ENCODE results near the gene ADRA2C. TPM values are rescaled to one million over a fixed set of nuclear protein-coding genes. Genes with fewer than 3 reads are reported as not detected.

Gene ADRA2C
- polyA plus RNA-seq, 1 of the 3 experiments (the other 2 are of a cell fraction) = 0.15 TPM

GRCh38 chr4:3801521-3801920, 35.3 kb downstream of the ADRA2C start:
- no peak overlapping the region for H2AFZ ChIP-seq (ENCODE audit: low read depth)
- H3K27me3 ChIP-seq (ENCODE audit: insufficient read depth) = no peaks in the 10 kb centered on the region
- WGBS (ENCODE audit: low lambda C conversion rate) = 36% methylated on average over 7 of the region's 8 CpGs
- CTCF ChIA-PET = interaction anchor here (0.6 to 2.2 kb wide), 8 partner anchors 9 to 455 kb away, joined by 3 to 7 read pairs (median 4); no protein-coding TSS in a partner anchor
- no peak overlapping the region for H3K9ac ChIP-seq
- no peaks in the 10 kb centered on the region for H3F3A ChIP-seq (replicated peaks; ENCODE audit: insufficient read depth)
- no peaks in the 10 kb centered on the region for H3K9me3 ChIP-seq
- no peaks in the 10 kb centered on the region for H3K9me2 ChIP-seq
- H4K20me1 ChIP-seq (ENCODE audit: insufficient read depth) = no peaks in the 10 kb centered on the region
- H3K36me3 ChIP-seq (replicated peaks in 1 of 2; ENCODE audit: control insufficient read depth in 1 of 2, insufficient read depth in 2 of 2, low read length in 1 of 2) = no peaks in the 10 kb centered on the region
- POLR2A ChIA-PET = no interaction called here
- no peak for DNase-seq
- no peaks in the 10 kb centered on the region for H3K79me2 ChIP-seq (ENCODE audit: insufficient read depth)
- no peak overlapping the region for H3K4me3 ChIP-seq (ENCODE audit: low read depth in 2 of 2, low read length in 1 of 2)
- H3K4me1 ChIP-seq (ENCODE audit: control insufficient read depth in 1 of 2, insufficient read depth in 2 of 2, low read depth in 1 of 2, low read length in 1 of 2) = no peaks in the 10 kb centered on the region; a peak in 1 of 4 replicates
- no peak overlapping the region for H3K27ac ChIP-seq (ENCODE audit: low read depth in 2 of 2, low read length in 1 of 2)
- TF ChIP-seq FOXJ3 (CRISPR knock-in tag; IDR thresholded peaks at IDR 0.05) (no peak), RAD21 (IDR thresholded peaks at IDR 0.05; ENCODE audit: low read length) (no peak), CTCF (IDR thresholded peaks at IDR 0.05) (no peak), EZH2phosphoT487 (IDR thresholded peaks at IDR 0.05; ENCODE audit: borderline replicate concordance, low read depth) (no peak), RCOR1 (IDR thresholded peaks at IDR 0.05; ENCODE audit: low read length) (no peak), TCF12 (IDR thresholded peaks at IDR 0.05) (no peak), FOXM1 (IDR thresholded peaks at IDR 0.05; ENCODE audit: low read depth) (no peak), TEAD4 (IDR thresholded peaks at IDR 0.05; ENCODE audit: borderline replicate concordance, insufficient read depth) (no peak), RXRA (IDR thresholded peaks at IDR 0.05; ENCODE audit: borderline replicate concordance, low read depth) (no peak), MEF2A (IDR thresholded peaks at IDR 0.05; ENCODE audit: borderline replicate concordance, low read depth) (no peak), REST (IDR thresholded peaks at IDR 0.05; ENCODE audit: low read depth, low read length) (no peak)
- TF ChIP-seq, protein P1, sequence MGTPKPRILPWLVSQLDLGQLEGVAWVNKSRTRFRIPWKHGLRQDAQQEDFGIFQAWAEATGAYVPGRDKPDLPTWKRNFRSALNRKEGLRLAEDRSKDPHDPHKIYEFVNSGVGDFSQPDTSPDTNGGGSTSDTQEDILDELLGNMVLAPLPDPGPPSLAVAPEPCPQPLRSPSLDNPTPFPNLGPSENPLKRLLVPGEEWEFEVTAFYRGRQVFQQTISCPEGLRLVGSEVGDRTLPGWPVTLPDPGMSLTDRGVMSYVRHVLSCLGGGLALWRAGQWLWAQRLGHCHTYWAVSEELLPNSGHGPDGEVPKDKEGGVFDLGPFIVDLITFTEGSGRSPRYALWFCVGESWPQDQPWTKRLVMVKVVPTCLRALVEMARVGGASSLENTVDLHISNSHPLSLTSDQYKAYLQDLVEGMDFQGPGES (IDR thresholded peaks at IDR 0.05; ENCODE audit: low read depth, low read length) = no peak
- H3K4me2 ChIP-seq = no peak overlapping the region
